C4-2B (cell line): ENCODE results near the gene HOXB9.

ENCODE experiments used
- H3K27ac ChIP-seq: fragments of 450-650 bp; 2 replicates; pipeline ENCODE4 v1.5.1; 2017
- ZFX ChIP-seq: fragments of 450-650 bp; IDR thresholded peaks from 2 replicates; pipeline ENCODE4 v1.6.1; 2017
- TF ChIP-seq, protein P1 (sequence below): fragments of 450-650 bp; conservative IDR thresholded peaks from 2 replicates; pipeline ENCODE4 v1.5.1; 2017; ENCODE audit warnings: mild to moderate bottlenecking

HOXB9 gene

GRCh38 chr17:48642843-48643696 lies 16.9 kb upstream of the HOXB9 start:
- no peak for TF ChIP-seq ZFX
- TF ChIP-seq, protein P1, sequence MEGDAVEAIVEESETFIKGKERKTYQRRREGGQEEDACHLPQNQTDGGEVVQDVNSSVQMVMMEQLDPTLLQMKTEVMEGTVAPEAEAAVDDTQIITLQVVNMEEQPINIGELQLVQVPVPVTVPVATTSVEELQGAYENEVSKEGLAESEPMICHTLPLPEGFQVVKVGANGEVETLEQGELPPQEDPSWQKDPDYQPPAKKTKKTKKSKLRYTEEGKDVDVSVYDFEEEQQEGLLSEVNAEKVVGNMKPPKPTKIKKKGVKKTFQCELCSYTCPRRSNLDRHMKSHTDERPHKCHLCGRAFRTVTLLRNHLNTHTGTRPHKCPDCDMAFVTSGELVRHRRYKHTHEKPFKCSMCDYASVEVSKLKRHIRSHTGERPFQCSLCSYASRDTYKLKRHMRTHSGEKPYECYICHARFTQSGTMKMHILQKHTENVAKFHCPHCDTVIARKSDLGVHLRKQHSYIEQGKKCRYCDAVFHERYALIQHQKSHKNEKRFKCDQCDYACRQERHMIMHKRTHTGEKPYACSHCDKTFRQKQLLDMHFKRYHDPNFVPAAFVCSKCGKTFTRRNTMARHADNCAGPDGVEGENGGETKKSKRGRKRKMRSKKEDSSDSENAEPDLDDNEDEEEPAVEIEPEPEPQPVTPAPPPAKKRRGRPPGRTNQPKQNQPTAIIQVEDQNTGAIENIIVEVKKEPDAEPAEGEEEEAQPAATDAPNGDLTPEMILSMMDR: no peak

GRCh38 chr17:48642059-48642842 lies 16.1 kb upstream of the HOXB9 start:
- no peak overlapping the region for H3K27ac ChIP-seq
- TF ChIP-seq, protein P1: no peak
- TF ChIP-seq ZFX: no peak

More at GRCh38 chr17:48642843-48643696, 16.9 kb upstream of the HOXB9 start:
- H3K27ac ChIP-seq: no peak overlapping the region

DNA sequence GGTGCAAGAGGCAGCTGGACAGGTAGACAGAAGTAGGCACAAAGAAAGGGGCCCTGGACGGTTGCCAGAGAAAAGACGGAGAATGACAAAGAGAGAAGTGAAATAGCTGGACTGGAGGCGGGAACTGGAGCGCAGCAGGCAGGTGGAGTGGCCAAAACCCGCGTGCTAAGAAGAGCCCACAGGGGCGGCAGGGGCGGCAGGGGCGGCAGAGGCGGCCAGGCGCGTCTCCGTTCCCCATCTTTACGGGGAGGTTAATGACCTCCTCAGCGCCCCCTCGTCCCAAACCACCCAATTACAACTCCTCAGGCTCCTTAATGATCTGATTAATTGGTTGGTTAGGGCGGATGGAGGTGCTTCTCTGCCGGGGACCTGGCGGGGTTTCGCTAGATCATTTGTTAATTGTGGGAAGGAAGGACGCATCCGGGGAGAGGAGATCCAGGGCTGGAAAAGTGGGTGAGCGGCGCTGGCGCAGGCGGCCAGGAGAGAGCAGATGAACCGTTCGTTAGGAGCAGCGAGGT lies 15.4 kb upstream of the HOXB9 start:
- no peak overlapping the region for H3K27ac ChIP-seq
- TF ChIP-seq, protein P1: no peak
- TF ChIP-seq ZFX: no peak

GRCh38 chr17:48640858-48641180 lies 14.7 kb upstream of the HOXB9 start:
- H3K27ac ChIP-seq: no peak overlapping the region
- TF ChIP-seq, protein P1: no peak
- no peak for TF ChIP-seq ZFX

- TF ChIP-seq, protein P1: no peak
- TF ChIP-seq ZFX: no peak
Observed at GRCh38 chr17:48639982-48640857, 14.1 kb upstream of the HOXB9 start.

DNA sequence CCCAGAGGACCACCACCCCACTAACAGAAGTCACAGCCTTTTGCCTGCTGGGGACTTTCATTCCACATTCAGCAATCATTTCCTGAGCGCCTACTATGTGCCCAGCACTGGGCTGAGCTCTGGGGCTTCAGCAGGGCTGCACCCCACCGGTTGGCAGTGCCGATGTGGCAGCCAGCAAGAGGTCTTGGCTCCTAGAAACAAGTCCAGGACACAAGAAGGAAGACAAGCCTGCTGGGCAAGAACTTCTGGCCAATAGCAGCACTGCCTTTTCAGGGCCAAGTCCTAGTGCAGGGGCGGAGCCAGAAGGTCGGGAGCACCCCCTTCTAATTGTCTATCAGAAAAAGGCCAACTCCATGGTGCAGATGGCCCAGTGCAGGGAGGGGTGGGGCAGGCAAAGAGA lies 13.0 kb upstream of the HOXB9 start:
- no peak overlapping the region for H3K27ac ChIP-seq
- TF ChIP-seq ZFX: no peak

More at GRCh38 chr17:48639982-48640857, 14.1 kb upstream of the HOXB9 start:
- no peak overlapping the region for H3K27ac ChIP-seq
